Measurements from ENCODE around the gene NAALADL2. TPM values are rescaled to one million over a fixed set of nuclear protein-coding genes. Genes with fewer than 3 reads are reported as not detected.
"Not testable (repeated sequence)": the region's sequence is repeated elsewhere in the genome, so short reads cannot be mapped to it uniquely, and the experiment has no call there.

NAALADL2 gene
- polyA plus RNA-seq, 3 donors = not detected

- Mint-ChIP-seq H3K9me3 (peaks cover 0 to 4% (median 0%) of the 10 kb centered on the region in 7 donors), H3K27me3 (ENCODE audit: low read depth in 3 of 3) (no peaks in the 10 kb centered on the region), H3K4me1 (no peaks in the 10 kb centered on the region), H3K36me3 (no peaks in the 10 kb centered on the region), H3K4me3 (no peak overlapping the region), H3K27ac (no peak overlapping the region)
- Histone ChIP-seq H3K36me3 (replicated peaks in 1 of 2; ENCODE audit: control insufficient read depth in 1 of 2, insufficient read depth in 2 of 2, low read length in 2 of 2) (no peaks in the 10 kb centered on the region), H3K9ac (ENCODE audit: insufficient read depth, low read length, poor library complexity, severe bottlenecking) (no peak overlapping the region), H3K4me1 (ENCODE audit: control insufficient read depth in 1 of 2, insufficient read depth in 2 of 2, low read length in 2 of 2) (no peaks in the 10 kb centered on the region), H3K9me3 (replicated peaks in 1 of 2; ENCODE audit: control insufficient read depth in 1 of 2, insufficient read depth in 1 of 2, low read length in 2 of 2) (no peaks in the 10 kb centered on the region), H3K4me3 (replicated peaks in 1 of 3; ENCODE audit: low read depth in 2 of 3, low read length in 3 of 3) (no peak overlapping the region), H3K79me2 (ENCODE audit: insufficient read depth, low read length) (no peaks in the 10 kb centered on the region), H3K27ac (ENCODE audit: low read depth in 1 of 2, low read length in 2 of 2) (no peak overlapping the region), H2AFZ (ENCODE audit: insufficient read depth, low read depth, low read length, poor library complexity, severe bottlenecking) (no peak overlapping the region), H3K4me2 (replicated peaks; ENCODE audit: extremely low read depth, low read length, poor library complexity, severe bottlenecking) (no peak overlapping the region), H3K27me3 (ENCODE audit: control insufficient read depth in 2 of 2, insufficient read depth in 2 of 2, low read length in 2 of 2) (no peaks in the 10 kb centered on the region), H4K20me1 (ENCODE audit: insufficient read depth, low read length) (no peaks in the 10 kb centered on the region)
- DNase-seq = no peak
- no peak for TF ChIP-seq CTCF (IDR thresholded peaks at IDR 0.05)
- intact Hi-C loops (cut with micrococcal nuclease) = no loop called here
These were observed 411.7 kb downstream of the NAALADL2 start for GRCh38 chr3:175270866-175271265.

GRCh38 chr3:175271465-175271864 is 412.3 kb downstream of the NAALADL2 start:
- H3K4me1 ChIP-seq (ENCODE audit: control insufficient read depth in 1 of 2, insufficient read depth in 2 of 2, low read length in 2 of 2); H3K36me3 Mint-ChIP-seq; H3K9me3 ChIP-seq (replicated peaks in 1 of 2; ENCODE audit: control insufficient read depth in 1 of 2, insufficient read depth in 1 of 2, low read length in 2 of 2); H2AFZ ChIP-seq (ENCODE audit: insufficient read depth, low read depth, low read length, poor library complexity, severe bottlenecking); H3K27ac ChIP-seq (ENCODE audit: low read depth in 1 of 2, low read length in 2 of 2); H3K27ac Mint-ChIP-seq; H3K4me3 Mint-ChIP-seq; H3K4me1 Mint-ChIP-seq; DNase-seq; H3K4me3 ChIP-seq (replicated peaks in 1 of 3; ENCODE audit: low read depth in 2 of 3, low read length in 3 of 3); H3K9ac ChIP-seq (ENCODE audit: insufficient read depth, low read length, poor library complexity, severe bottlenecking); H3K36me3 ChIP-seq (replicated peaks in 1 of 2; ENCODE audit: control insufficient read depth in 1 of 2, insufficient read depth in 2 of 2, low read length in 2 of 2); H3K9me3 Mint-ChIP-seq; H3K27me3 Mint-ChIP-seq (ENCODE audit: low read depth in 3 of 3); H3K79me2 ChIP-seq (ENCODE audit: insufficient read depth, low read length); intact Hi-C loops (cut with micrococcal nuclease); H3K27me3 ChIP-seq (ENCODE audit: control insufficient read depth in 2 of 2, insufficient read depth in 2 of 2, low read length in 2 of 2); H3K4me2 ChIP-seq (replicated peaks; ENCODE audit: extremely low read depth, low read length, poor library complexity, severe bottlenecking); H4K20me1 ChIP-seq (ENCODE audit: insufficient read depth, low read length): not testable (repeated sequence)
- WGBS (ENCODE audit: insufficient coverage) = 91% methylated on average over 5 of the region's 11 CpGs

All from CD14-positive monocyte (primary cell).